NCI-H774 (cell line): ENCODE measurements around the gene USP3.
A peak's percentile ranks its signal among the peaks of the same experiment; 100 is the strongest.
"Not testable (repeated sequence)": the region's sequence is repeated elsewhere in the genome, so short reads cannot be mapped to it uniquely, and the experiment has no call there.

Experiments used
- DNase-seq: peaks from one replicate; lab custom pipeline; 2025; lab: John Stamatoyannopoulos, UW

USP3 gene

GRCh38 chr15:63610209-63610841 lies 105.9 kb downstream of the USP3 start:
- peak; percentile 70 for DNase-seq

GRCh38 chr15:63611177-63611576 lies 106.8 kb downstream of the USP3 start:
- DNase-seq = no peak

GRCh38 chr15:63612300-63612699 lies 107.9 kb downstream of the USP3 start:
- DNase-seq = no peak

- DNase-seq = no peak
Observed at GRCh38 chr15:63615935-63616334, 111.5 kb downstream of the USP3 start.

- not testable (repeated sequence) for DNase-seq
Observed at GRCh38 chr15:63617147-63617546, 112.8 kb downstream of the USP3 start.

- not testable (repeated sequence) for DNase-seq
Observed at GRCh38 chr15:63617627-63618026, 113.2 kb downstream of the USP3 start.

- not testable (repeated sequence) for DNase-seq
Observed at GRCh38 chr15:63620760-63621159, 116.4 kb downstream of the USP3 start.

GRCh38 chr15:63623232-63623969 lies 119.0 kb downstream of the USP3 start:
- DNase-seq = no peak

- DNase-seq = no peak
Observed at GRCh38 chr15:63626955-63627354, 122.6 kb downstream of the USP3 start.

GRCh38 chr15:63628123-63628822 lies 123.9 kb downstream of the USP3 start:
- no peak for DNase-seq

- DNase-seq = no peak
Observed at GRCh38 chr15:63630036-63630751, 125.8 kb downstream of the USP3 start.

- no peak for DNase-seq
Observed at GRCh38 chr15:63633312-63633711, 128.9 kb downstream of the USP3 start.

- DNase-seq = no peak
Observed at GRCh38 chr15:63634154-63634553, 129.8 kb downstream of the USP3 start.

GRCh38 chr15:63636518-63637061 lies 132.2 kb downstream of the USP3 start:
- DNase-seq = no peak

GRCh38 chr15:63638839-63639238 lies 134.4 kb downstream of the USP3 start:
- DNase-seq = no peak

- no peak for DNase-seq
Observed at GRCh38 chr15:63640146-63640545, 135.8 kb downstream of the USP3 start.
